GM19372 (cell line): Measurements from ENCODE around the gene AGT.
"Not testable (repeated sequence)": the region's sequence is repeated elsewhere in the genome, so short reads cannot be mapped to it uniquely, and the experiment has no call there.

Source experiments
- ATAC-seq: cut with Tn5 transposase; IDR thresholded peaks from one replicate; pipeline ENCODE4 v1.9.1; 2021; ENCODE audit warnings: mild to moderate bottlenecking, low read depth, moderate library complexity; ENCODE audit not compliant: unreplicated experiment

Gene AGT

GRCh38 chr1:230745071-230745470, 31.1 kb upstream of the AGT start:
- no peak for ATAC-seq

- ATAC-seq: no peak
These were observed 30.5 kb upstream of the AGT start for GRCh38 chr1:230744382-230744781.

GRCh38 chr1:230743899-230744298, 30.0 kb upstream of the AGT start:
- no peak for ATAC-seq

GRCh38 chr1:230739564-230740290, 25.8 kb upstream of the AGT start:
- no peak for ATAC-seq

GRCh38 chr1:230737622-230738262, 23.8 kb upstream of the AGT start:
- no peak for ATAC-seq

- no peak for ATAC-seq
These were observed 21.5 kb upstream of the AGT start for GRCh38 chr1:230735447-230735846.

- no peak for ATAC-seq
These were observed 17.1 kb upstream of the AGT start for GRCh38 chr1:230730977-230731376.

GRCh38 chr1:230728710-230729392, 14.9 kb upstream of the AGT start:
- ATAC-seq: no peak

GRCh38 chr1:230725256-230726012, 11.5 kb upstream of the AGT start:
- ATAC-seq: no peak

GRCh38 chr1:230721849-230722522, 8.1 kb upstream of the AGT start:
- not testable (repeated sequence) for ATAC-seq

GRCh38 chr1:230717251-230717650, 3.3 kb upstream of the AGT start:
- no peak for ATAC-seq

- not testable (repeated sequence) for ATAC-seq
These were observed 2.5 kb upstream of the AGT start for GRCh38 chr1:230716453-230716852.

- no peak for ATAC-seq
These were observed 1.6 kb upstream of the AGT start for GRCh38 chr1:230715510-230715909.

- no peak for ATAC-seq
These were observed 391 bp downstream of the AGT start for GRCh38 chr1:230713547-230713914.

GRCh38 chr1:230713138-230713537, 784 bp downstream of the AGT start:
- ATAC-seq: no peak

GRCh38 chr1:230712470-230712942, 1.4 kb downstream of the AGT start:
- no peak for ATAC-seq

- ATAC-seq: no peak
These were observed 2.7 kb downstream of the AGT start for GRCh38 chr1:230711245-230711644.

- ATAC-seq: no peak
These were observed 3.4 kb downstream of the AGT start for GRCh38 chr1:230710543-230710904.

GRCh38 chr1:230709619-230710542, 4.0 kb downstream of the AGT start:
- ATAC-seq: no peak
